HEK293 (cell line): ENCODE results near the gene MED15.

Experiments
- CTCF ChIA-PET: fragments of 350-600 bp; formaldehyde crosslinking; extraction: SDS; loops from one replicate; lab custom pipeline; 2021; ENCODE audit warnings: antibody characterized with exemption; lab: Yijun Ruan, JAX
- POLR2A ChIA-PET: fragments of 300-600 bp; formaldehyde crosslinking; extraction: SDS; loops from one replicate; lab custom pipeline; 2020; ENCODE audit warnings: antibody characterized with exemption, inconsistent platforms; lab: Yijun Ruan, JAX
- H3K27ac ChIP-seq: fragments of 200-500 bp; sonication (Bioruptor generic); 2 replicates; pipeline ENCODE4 v1.5.1; 2014; ENCODE audit warnings: low read depth, low read length, control low read depth, inconsistent platforms; ENCODE audit errors: extremely low read depth
- H3K36me3 ChIP-seq, 2 experiments: fragments of 200-500 bp in 1 of 2; sonication (Bioruptor generic) in 1 of 2; 1 replicate in 1 of 2; 2 replicates in 1 of 2; pipeline ENCODE4 v1.5.1; 2014 to 2017; ENCODE audit warnings: inconsistent platforms in 2 of 2, low read length in 2 of 2; ENCODE audit not compliant: control insufficient read depth in 2 of 2, insufficient read depth in 1 of 2
- H3K4me1 ChIP-seq: fragments of 200-500 bp; sonication (Bioruptor generic); 2 replicates; pipeline ENCODE4 v1.5.1; 2014; ENCODE audit warnings: mild to moderate bottlenecking, low read length, inconsistent platforms; ENCODE audit not compliant: control insufficient read depth, insufficient read depth
- H3K4me3 ChIP-seq: 2 replicates; pipeline ENCODE4 v1.5.1; 2011; ENCODE audit warnings: low read depth, mild to moderate bottlenecking, control low read depth, low read length, moderate library complexity
- H3K9me3 ChIP-seq: fragments of 200-500 bp; sonication (Bioruptor generic); 2 replicates; pipeline ENCODE4 v1.5.1; 2014; ENCODE audit warnings: low read depth, low read length, inconsistent platforms; ENCODE audit not compliant: control insufficient read depth, insufficient read depth
- ELK4 ChIP-seq: IDR thresholded peaks from 2 replicates; pipeline ENCODE4 v1.6.1; 2011; ENCODE audit warnings: mild to moderate bottlenecking, low read depth, low read length, borderline replicate concordance
- ZBTB44 ChIP-seq: fragments of 450-650 bp; IDR thresholded peaks from 2 replicates; pipeline ENCODE4 v1.5.1; 2018; ENCODE audit warnings: missing biosample characterization, mild to moderate bottlenecking, missing genetic modification characterization
- ZNF248 ChIP-seq: fragments of 450-650 bp; formaldehyde crosslinking; IDR thresholded peaks from 2 replicates; pipeline ENCODE4 v1.5.1; 2017; ENCODE audit warnings: missing biosample characterization, missing genetic modification characterization
- ZNF341 ChIP-seq: fragments of 450-650 bp; formaldehyde crosslinking; IDR thresholded peaks from 2 replicates; pipeline ENCODE4; 2016; ENCODE audit warnings: low read depth, missing biosample characterization, missing genetic modification characterization
- ZNF362 ChIP-seq: fragments of 450-650 bp; formaldehyde crosslinking; IDR thresholded peaks from 2 replicates; pipeline ENCODE4 v1.5.1; 2016; ENCODE audit warnings: missing biosample characterization, missing genetic modification characterization
- ZNF366 ChIP-seq: fragments of 450-650 bp; formaldehyde crosslinking; conservative IDR thresholded peaks from 2 replicates; pipeline ENCODE4 v1.5.1; 2016; ENCODE audit warnings: missing biosample characterization, missing genetic modification characterization
- ZNF416 ChIP-seq: fragments of 450-650 bp; formaldehyde crosslinking; IDR thresholded peaks from 2 replicates; pipeline ENCODE4 v1.5.1; 2016; ENCODE audit warnings: missing biosample characterization, missing genetic modification characterization
- ZNF510 ChIP-seq: fragments of 450-650 bp; formaldehyde crosslinking; IDR thresholded peaks from 2 replicates; pipeline ENCODE4 v1.5.1; 2018; ENCODE audit warnings: mild to moderate bottlenecking, missing genetic modification characterization, missing biosample characterization; ENCODE audit not compliant: insufficient replicate concordance
- ZNF626 ChIP-seq: fragments of 450-650 bp; sonication (Bioruptor Pico); formaldehyde crosslinking; IDR thresholded peaks from 2 replicates; pipeline ENCODE4 v1.5.1; 2018; ENCODE audit warnings: missing biosample characterization, missing genetic modification characterization, inconsistent platforms
- ZNF645 ChIP-seq: fragments of 450-650 bp; formaldehyde crosslinking; IDR thresholded peaks from 2 replicates; pipeline ENCODE4; 2016; ENCODE audit warnings: missing biosample characterization, missing genetic modification characterization
- ZSCAN4 ChIP-seq: fragments of 450-650 bp; formaldehyde crosslinking; IDR thresholded peaks from 2 replicates; pipeline ENCODE4 v1.5.1; 2017; ENCODE audit warnings: missing biosample characterization, missing genetic modification characterization
- ZSCAN5A ChIP-seq: fragments of 450-650 bp; formaldehyde crosslinking; IDR thresholded peaks from 2 replicates; pipeline ENCODE4 v1.5.1; 2016; ENCODE audit warnings: missing biosample characterization, missing genetic modification characterization

MED15 gene

GRCh38 chr22:20627432-20627831 lies 120.0 kb downstream of the MED15 start:
- H3K4me1 ChIP-seq = no peaks in the 10 kb centered on the region
- no peak overlapping the region for H3K27ac ChIP-seq
- no peak for TF ChIP-seq ELK4
- no peak for TF ChIP-seq ZNF510
- TF ChIP-seq ZSCAN5A (tag by site-specific recombination) = no peak
- TF ChIP-seq ZSCAN4 (tag by site-specific recombination) = no peak
- no peak for TF ChIP-seq ZNF626 (tag by site-specific recombination)
- no peak for TF ChIP-seq ZBTB44 (tag by site-specific recombination)
- no peak for TF ChIP-seq ZNF248 (tag by site-specific recombination)
- no peak for TF ChIP-seq ZNF341 (tag by site-specific recombination)
- no peak for TF ChIP-seq ZNF362 (tag by site-specific recombination)
- TF ChIP-seq ZNF645 (tag by site-specific recombination) = no peak
- H3K9me3 ChIP-seq = no peaks in the 10 kb centered on the region
- H3K36me3 ChIP-seq = no peaks in the 10 kb centered on the region
- CTCF ChIA-PET = interaction anchor here (0.6 to 1.6 kb wide), 2 partner anchors 11 to 336 kb away, joined by 3 to 5 read pairs; no protein-coding TSS in a partner anchor
- no peak overlapping the region for H3K4me3 ChIP-seq
- POLR2A ChIA-PET = interaction anchor here (1.0 kb wide), 1 partner anchor 15 kb away, joined by 4 read pairs; no protein-coding TSS in a partner anchor

GRCh38 chr22:20628081-20628939 lies 120.9 kb downstream of the MED15 start:
- H3K36me3 ChIP-seq = no peaks in the 10 kb centered on the region
- no peaks in the 10 kb centered on the region for H3K9me3 ChIP-seq
- H3K4me3 ChIP-seq = no peak overlapping the region
- ChIA-PET CTCF (interaction anchor here (0.6 to 1.6 kb wide), 2 partner anchors 11 to 337 kb away, joined by 3 to 5 read pairs; no protein-coding TSS in a partner anchor), POLR2A (no interaction called here)
- no peaks in the 10 kb centered on the region for H3K4me1 ChIP-seq
- no peak overlapping the region for H3K27ac ChIP-seq
- TF ChIP-seq ZNF416 (tag by site-specific recombination) (no peak), ZNF366 (tag by site-specific recombination) (peak; percentile 87)
